ENCODE measurements around the gene IFNL3.

Gene IFNL3

DNA sequence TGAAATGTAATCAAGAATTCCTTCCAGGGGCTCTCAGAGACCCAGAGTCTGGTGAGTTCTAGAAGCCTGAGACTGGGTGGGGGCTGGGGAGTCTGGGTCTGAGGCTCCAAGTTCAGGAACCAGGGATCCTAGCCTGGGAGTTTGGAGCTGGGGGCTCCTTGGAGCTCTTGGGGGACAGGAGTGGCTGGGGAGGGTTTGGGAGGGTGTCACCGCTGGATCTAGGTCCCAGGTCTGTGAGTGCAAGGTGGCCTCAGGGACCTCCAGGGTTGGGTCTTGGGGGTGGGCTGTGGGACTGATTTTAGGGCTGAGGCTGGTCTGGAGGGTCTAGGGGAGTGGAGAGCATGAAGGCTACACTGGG lies 41.8 kb downstream of the IFNL3 start:
- TF ChIP-seq, protein P1, sequence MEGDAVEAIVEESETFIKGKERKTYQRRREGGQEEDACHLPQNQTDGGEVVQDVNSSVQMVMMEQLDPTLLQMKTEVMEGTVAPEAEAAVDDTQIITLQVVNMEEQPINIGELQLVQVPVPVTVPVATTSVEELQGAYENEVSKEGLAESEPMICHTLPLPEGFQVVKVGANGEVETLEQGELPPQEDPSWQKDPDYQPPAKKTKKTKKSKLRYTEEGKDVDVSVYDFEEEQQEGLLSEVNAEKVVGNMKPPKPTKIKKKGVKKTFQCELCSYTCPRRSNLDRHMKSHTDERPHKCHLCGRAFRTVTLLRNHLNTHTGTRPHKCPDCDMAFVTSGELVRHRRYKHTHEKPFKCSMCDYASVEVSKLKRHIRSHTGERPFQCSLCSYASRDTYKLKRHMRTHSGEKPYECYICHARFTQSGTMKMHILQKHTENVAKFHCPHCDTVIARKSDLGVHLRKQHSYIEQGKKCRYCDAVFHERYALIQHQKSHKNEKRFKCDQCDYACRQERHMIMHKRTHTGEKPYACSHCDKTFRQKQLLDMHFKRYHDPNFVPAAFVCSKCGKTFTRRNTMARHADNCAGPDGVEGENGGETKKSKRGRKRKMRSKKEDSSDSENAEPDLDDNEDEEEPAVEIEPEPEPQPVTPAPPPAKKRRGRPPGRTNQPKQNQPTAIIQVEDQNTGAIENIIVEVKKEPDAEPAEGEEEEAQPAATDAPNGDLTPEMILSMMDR (IDR thresholded peaks at IDR 0.05), result no peak

DNA sequence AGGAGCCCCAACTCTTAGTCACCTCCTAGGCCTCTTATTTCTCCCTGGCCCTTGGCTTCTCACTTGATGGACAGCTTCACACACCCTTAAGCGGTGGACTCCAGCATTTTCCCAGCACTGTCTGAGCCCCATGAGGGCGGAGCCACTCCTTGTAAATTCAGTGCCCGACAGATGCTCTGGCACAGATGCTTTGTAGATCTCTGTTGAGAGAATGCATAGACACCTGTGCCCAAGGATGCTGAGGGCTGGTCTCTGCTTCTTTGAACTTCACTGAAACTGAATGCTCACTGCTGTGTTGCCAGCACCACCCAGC lies 44.0 kb downstream of the IFNL3 start:
- TF ChIP-seq, protein P1 (IDR thresholded peaks at IDR 0.05), result no peak

DNA sequence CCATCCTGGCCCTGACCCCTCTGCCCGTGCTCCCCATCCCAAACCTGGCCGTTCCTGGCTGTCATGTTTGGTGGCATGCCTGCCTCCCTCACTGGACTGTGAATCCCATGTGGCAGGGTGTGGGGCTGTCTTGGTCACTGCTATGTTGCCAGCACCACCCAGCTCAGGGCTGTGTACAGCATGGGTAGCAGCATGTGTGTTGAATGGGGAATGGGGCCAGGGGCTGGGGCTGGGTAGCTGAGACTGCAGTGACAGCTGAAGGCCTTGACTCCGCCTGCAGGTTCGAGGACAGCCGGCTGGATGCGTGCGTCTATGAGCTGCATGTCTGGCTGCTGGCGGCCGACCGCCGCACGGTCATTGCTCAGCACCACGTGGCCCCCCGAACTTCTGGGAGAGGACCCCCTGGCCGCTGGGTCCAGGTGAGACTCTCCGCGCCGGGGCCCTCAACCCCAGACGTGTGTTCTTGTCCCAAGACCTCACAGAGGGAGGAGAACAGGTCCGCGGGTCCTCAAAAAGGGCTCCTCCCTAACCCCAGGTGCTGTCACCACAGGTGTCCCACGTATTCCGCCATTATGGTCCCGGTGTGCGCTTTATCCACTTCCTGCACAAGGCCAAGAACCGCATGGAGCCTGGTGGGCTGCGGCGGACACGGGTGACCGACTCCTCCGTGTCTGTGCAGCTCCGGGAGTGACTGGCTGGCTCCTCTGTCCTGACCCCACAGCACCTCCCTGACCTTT lies 44.6 kb downstream of the IFNL3 start:
- TF ChIP-seq, protein P1 (IDR thresholded peaks at IDR 0.05), result no peak

DNA sequence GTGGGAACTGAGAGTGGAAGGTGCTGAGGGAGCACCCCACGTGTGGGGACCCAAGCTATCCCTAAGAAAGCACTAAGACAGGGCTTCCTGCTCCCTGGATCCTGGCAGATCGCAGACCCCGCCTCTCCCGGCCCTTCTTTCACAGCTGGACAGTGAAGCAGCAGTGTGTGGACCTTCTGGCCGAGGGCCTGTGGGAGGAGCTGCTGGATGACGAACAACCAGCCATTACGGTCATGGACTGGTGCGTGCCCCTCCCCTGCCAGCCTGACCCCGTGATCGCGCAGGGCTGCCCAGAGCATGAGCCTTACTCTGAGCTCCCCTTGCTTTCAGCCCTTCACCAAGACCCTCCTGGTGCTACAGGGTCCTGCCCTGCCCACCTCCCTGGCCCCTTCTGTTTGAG lies 45.8 kb downstream of the IFNL3 start:
- TF ChIP-seq, protein P1 (IDR thresholded peaks at IDR 0.05), result no peak

DNA sequence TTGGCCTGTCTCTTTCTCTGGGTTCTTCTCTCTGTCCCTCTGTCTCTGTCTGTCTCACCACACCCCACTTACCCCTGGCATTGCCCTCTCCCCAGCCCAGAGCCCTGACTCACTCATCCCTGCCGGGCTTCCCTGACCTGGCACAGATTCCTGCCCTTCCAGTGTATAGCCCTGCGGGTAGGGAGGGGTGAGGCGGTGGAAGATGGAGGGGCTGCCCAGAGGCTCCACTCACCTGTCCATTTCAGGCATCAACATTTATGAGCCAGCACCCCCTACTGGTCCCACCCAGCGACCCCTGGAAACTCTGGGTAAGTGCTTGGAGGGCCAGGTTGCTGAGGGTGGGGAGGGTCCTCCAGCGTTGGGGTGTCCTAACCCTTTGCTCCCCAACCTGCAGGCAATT lies 47.0 kb downstream of the IFNL3 start:
- TF ChIP-seq, protein P1 (IDR thresholded peaks at IDR 0.05), result no peak

DNA sequence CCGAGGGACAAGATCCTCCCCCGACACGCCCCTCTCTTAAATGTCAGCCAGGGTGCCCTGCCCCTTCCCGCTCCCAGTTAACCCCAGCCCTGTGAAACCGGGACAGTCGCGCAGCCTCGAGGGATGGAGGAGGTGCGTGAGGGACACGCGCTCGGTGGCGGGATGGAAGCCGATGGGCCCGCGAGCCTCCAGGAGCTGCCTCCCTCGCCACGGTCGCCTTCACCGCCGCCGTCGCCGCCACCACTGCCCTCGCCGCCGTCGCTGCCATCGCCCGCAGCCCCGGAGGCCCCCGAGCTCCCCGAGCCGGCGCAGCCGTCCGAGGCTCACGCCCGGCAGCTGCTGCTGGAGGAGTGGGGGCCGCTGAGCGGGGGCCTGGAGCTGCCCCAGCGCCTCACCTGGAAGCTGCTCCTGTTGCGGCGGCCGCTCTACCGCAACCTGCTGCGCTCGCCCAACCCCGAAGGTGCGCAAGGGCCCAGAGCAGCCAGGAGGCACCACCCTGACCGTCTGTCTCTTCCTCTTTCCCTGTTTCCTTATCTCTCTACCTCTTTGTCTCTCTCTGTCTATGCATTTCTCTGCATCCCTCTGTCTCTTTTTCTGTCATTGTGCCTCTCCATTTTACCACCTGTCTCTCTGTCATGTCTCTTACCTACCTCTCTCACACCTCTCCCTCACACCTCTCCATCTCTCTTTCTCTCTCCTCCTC lies 47.8 kb downstream of the IFNL3 start, which contains the start of gene NCCRP1:
Gene NCCRP1 (plus strand): TSS at position 105 of the 703 bp plus-strand sequence. CDS start 19 bp downstream, at position 124.
- TF ChIP-seq, protein P1 (IDR thresholded peaks at IDR 0.05), result no peak

DNA sequence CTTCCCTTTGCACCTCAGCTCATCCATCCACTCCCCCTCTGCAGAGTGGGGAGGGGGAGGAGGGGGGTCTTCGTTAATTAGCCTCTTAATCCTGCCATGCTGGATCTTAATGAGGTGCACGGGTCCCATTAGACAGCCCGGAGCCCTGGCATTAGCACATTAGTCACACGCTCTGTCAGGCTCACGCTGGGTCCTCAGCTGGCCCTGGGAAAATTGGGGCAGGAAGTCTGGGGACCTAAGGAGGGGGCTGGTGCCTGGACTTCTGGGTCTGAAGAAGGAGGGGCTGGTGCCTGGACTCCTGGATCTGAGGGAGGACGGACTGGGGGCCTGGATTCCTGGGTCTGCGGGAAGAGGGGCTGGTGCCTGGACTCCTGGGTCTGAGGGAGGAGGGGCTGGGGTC lies 48.5 kb downstream of the IFNL3 start:
- TF ChIP-seq, protein P1 (IDR thresholded peaks at IDR 0.05), result no peak
